Endodermal cell (in vitro differentiated cells): Measurements from ENCODE around the gene LIN9. TPM values are rescaled to one million over a fixed set of nuclear protein-coding genes. Genes with fewer than 3 reads are reported as not detected.

Source experiments
- DNase-seq: peaks from one replicate; pipeline ENCODE4 v3.0.0-alpha.2; 2017
- H3K27ac ChIP-seq: 2 replicates; pipeline ENCODE4 v1.5.1; 2013; ENCODE audit warnings: mild to moderate bottlenecking, low read depth, low read length, moderate library complexity
- H3K27me3 ChIP-seq: 2 replicates; pipeline ENCODE4 v1.6.1; 2013; ENCODE audit warnings: mild to moderate bottlenecking, low read length, moderate library complexity; ENCODE audit not compliant: insufficient read depth, control insufficient read depth, poor library complexity, severe bottlenecking
- H3K36me3 ChIP-seq: 2 replicates; pipeline ENCODE4 v1.7.0; 2013; ENCODE audit warnings: mild to moderate bottlenecking, low read length, moderate library complexity; ENCODE audit not compliant: control insufficient read depth, insufficient read depth
- H3K4me1 ChIP-seq: one replicate; pipeline ENCODE4 v1.7.0; 2013; ENCODE audit warnings: low read length; ENCODE audit not compliant: control insufficient read depth, insufficient read depth
- H3K4me3 ChIP-seq: 2 replicates; pipeline ENCODE4 v1.5.1; 2013; ENCODE audit warnings: mild to moderate bottlenecking, low read length, moderate library complexity
- H3K9ac ChIP-seq: 2 replicates; pipeline ENCODE4 v1.6.1; 2013; ENCODE audit warnings: mild to moderate bottlenecking, low read length, moderate library complexity; ENCODE audit not compliant: poor library complexity, severe bottlenecking; ENCODE audit errors: extremely low read depth
- H3K9me3 ChIP-seq: 2 replicates; pipeline ENCODE4 v1.6.1; 2013; ENCODE audit warnings: mild to moderate bottlenecking, low read length, moderate library complexity; ENCODE audit not compliant: control insufficient read depth
- H3K27ac Mint-ChIP-seq: 2 replicates; pipeline ENCODE4 v1.8.0; 2020; ENCODE audit warnings: mixed read lengths
- H3K27me3 Mint-ChIP-seq: 2 replicates; pipeline ENCODE4 v1.8.0; 2021; ENCODE audit warnings: mild to moderate bottlenecking, mixed read lengths; ENCODE audit not compliant: insufficient read depth
- H3K36me3 Mint-ChIP-seq: 2 replicates; pipeline ENCODE4 v1.8.0; 2020; ENCODE audit warnings: low read depth, mixed read lengths
- H3K4me1 Mint-ChIP-seq: 2 replicates; pipeline ENCODE4 v1.8.0; 2020; ENCODE audit warnings: mixed read lengths
- H3K4me3 Mint-ChIP-seq: 2 replicates; pipeline ENCODE4 v1.8.0; 2020; ENCODE audit warnings: mild to moderate bottlenecking, moderate library complexity, mixed read lengths
- H3K9me3 Mint-ChIP-seq: 2 replicates; pipeline ENCODE4 v1.8.0; 2020; ENCODE audit warnings: mild to moderate bottlenecking, mixed read lengths
- WGBS, 2 experiments: methylation state at CpG; one replicate each; pipeline versions ENCODE4 v1.1.5 to v1.1.7; 2013; ENCODE audit warnings: missing lambda C conversion rate in 2 of 2, mixed read lengths in 1 of 2; ENCODE audit not compliant: insufficient coverage in 1 of 2, insufficient read length in 1 of 2; 5-methylcytosine and 5-hydroxymethylcytosine counted together
- total RNA-seq, 2 donors: library from RNA; stranded (reverse); fragmentation: NEBNext Ultra II Directional in 1 of 2; extraction: Animal tissue kit (Norgen Biotek cat#: 25700) in 1 of 2; gene quantifications; 2 replicates in 1 of 2; 3 replicates in 1 of 2; pipeline ENCODE4 v1.2.1, GENCODE V29; 2021
- TF ChIP-seq, protein P1 (sequence below): fragments of 200-600 bp; sonication (generic); conservative IDR thresholded peaks from 2 replicates; pipeline ENCODE4 v1.5.0; 2021; ENCODE audit warnings: antibody characterized with exemption, mild to moderate bottlenecking

Gene LIN9
- total RNA-seq, 2 donors from 2014 or later = 9.9 to 11.3 TPM

- no peaks in the 10 kb centered on the region for H3K27me3 ChIP-seq
- no peak overlapping the region for H3K9ac ChIP-seq
- peak; percentile 47 for DNase-seq
- no peaks in the 10 kb centered on the region for H3K27me3 Mint-ChIP-seq
- H3K4me3 ChIP-seq = no peak overlapping the region
- H3K36me3 Mint-ChIP-seq = no peaks in the 10 kb centered on the region
- TF ChIP-seq, protein P1, sequence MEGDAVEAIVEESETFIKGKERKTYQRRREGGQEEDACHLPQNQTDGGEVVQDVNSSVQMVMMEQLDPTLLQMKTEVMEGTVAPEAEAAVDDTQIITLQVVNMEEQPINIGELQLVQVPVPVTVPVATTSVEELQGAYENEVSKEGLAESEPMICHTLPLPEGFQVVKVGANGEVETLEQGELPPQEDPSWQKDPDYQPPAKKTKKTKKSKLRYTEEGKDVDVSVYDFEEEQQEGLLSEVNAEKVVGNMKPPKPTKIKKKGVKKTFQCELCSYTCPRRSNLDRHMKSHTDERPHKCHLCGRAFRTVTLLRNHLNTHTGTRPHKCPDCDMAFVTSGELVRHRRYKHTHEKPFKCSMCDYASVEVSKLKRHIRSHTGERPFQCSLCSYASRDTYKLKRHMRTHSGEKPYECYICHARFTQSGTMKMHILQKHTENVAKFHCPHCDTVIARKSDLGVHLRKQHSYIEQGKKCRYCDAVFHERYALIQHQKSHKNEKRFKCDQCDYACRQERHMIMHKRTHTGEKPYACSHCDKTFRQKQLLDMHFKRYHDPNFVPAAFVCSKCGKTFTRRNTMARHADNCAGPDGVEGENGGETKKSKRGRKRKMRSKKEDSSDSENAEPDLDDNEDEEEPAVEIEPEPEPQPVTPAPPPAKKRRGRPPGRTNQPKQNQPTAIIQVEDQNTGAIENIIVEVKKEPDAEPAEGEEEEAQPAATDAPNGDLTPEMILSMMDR = no peak
- H3K4me1 ChIP-seq = peaks cover 49% of the 10 kb centered on the region
- H3K9me3 Mint-ChIP-seq = no peaks in the 10 kb centered on the region
- H3K36me3 ChIP-seq = no peaks in the 10 kb centered on the region
- 91 to 96% methylated on average over 7 to 8 of the region's 8 CpGs for WGBS, 2 experiments
- no peak overlapping the region for H3K27ac ChIP-seq
- H3K4me1 Mint-ChIP-seq = peaks cover 67% of the 10 kb centered on the region
- H3K4me3 Mint-ChIP-seq = no peak overlapping the region
- H3K9me3 ChIP-seq = no peaks in the 10 kb centered on the region
- no peak overlapping the region for H3K27ac Mint-ChIP-seq
These were observed 96.4 kb downstream of the LIN9 start for GRCh38 chr1:226212545-226212944.

DNA sequence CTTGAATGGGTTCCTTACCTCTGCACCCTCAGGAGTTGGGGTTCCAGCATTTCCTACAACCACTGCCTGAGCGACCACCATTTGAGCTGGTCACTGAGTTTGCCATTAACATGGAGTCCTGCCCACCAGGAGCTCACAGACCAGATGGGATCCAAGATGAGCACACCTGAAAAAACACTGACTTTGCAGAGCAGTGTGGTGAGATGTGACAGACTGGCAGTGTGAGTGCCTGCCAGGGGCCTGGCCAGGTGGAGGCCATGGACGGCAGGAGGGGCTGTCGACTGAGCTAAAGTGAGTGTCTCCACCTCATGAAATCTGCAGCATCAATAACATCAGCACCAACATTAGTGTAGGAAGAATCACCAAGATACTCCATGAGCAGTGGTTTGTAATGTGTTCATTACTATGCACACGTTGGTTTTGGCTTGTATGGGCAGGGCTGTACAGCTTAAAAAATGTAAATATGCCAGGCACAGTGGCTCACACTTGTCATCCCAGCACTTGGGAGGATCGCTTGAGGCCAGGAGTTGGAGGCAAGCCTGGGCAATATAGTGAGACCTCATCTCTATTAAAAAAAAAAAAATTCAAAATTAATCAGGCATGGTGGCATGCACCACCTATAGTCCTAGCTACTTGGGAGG is 97.7 kb downstream of the LIN9 start:
- 80 to 93% methylated on average over 3 to 5 of the region's 5 CpGs for WGBS, 2 experiments
- H3K4me1 Mint-ChIP-seq = peaks cover 57% of the 10 kb centered on the region

GRCh38 chr1:226210571-226211176 is 98.3 kb downstream of the LIN9 start:
- peak overlapping the region; percentile 50 for H3K4me3 ChIP-seq
- H3K4me1 ChIP-seq = peaks cover 33% of the 10 kb centered on the region
- H3K9me3 Mint-ChIP-seq = no peaks in the 10 kb centered on the region
- peak; percentile 93 for DNase-seq
- no peaks in the 10 kb centered on the region for H3K36me3 Mint-ChIP-seq
- H3K27me3 ChIP-seq = no peaks in the 10 kb centered on the region
- H3K9me3 ChIP-seq = no peaks in the 10 kb centered on the region
- H3K4me1 Mint-ChIP-seq = peaks cover 51% of the 10 kb centered on the region
- H3K4me3 Mint-ChIP-seq = peak overlapping the region; percentile 7
- no peaks in the 10 kb centered on the region for H3K36me3 ChIP-seq
- H3K9ac ChIP-seq = no peak overlapping the region
- WGBS, 2 experiments = 8 to 18% methylated on average over 5 to 7 of the region's 7 CpGs
- no peaks in the 10 kb centered on the region for H3K27me3 Mint-ChIP-seq
- peak overlapping the region; percentile 73 for H3K27ac Mint-ChIP-seq
- TF ChIP-seq, protein P1 = no peak
- H3K27ac ChIP-seq = peak overlapping the region; percentile 30

More for the DNA sequence above, 97.7 kb downstream of the LIN9 start:
- Mint-ChIP-seq H3K27ac (peak overlapping the region; percentile 73), H3K4me3 (no peak overlapping the region), H3K36me3 (no peaks in the 10 kb centered on the region), H3K27me3 (no peaks in the 10 kb centered on the region), H3K9me3 (no peaks in the 10 kb centered on the region)
- TF ChIP-seq, protein P1 = no peak
- Histone ChIP-seq H3K27me3 (no peaks in the 10 kb centered on the region), H3K9me3 (no peaks in the 10 kb centered on the region), H3K4me1 (peaks cover 38% of the 10 kb centered on the region), H3K9ac (no peak overlapping the region), H3K4me3 (peak overlapping the region; percentile 50), H3K36me3 (no peaks in the 10 kb centered on the region), H3K27ac (peak overlapping the region; percentile 30)
- DNase-seq = peak; percentile 72
